Neural cell (in vitro differentiated cells): Measurements from ENCODE around the gene GPR107. TPM values are rescaled to one million over a fixed set of nuclear protein-coding genes. Genes with fewer than 3 reads are reported as not detected.

Experiments used
- H2AFZ ChIP-seq: fragments of 200-600, 300-800 bp; sonication (generic), shearing (Covaris generic); 2 replicates; pipeline ENCODE4 v1.6.0; 2014; ENCODE audit warnings: low read depth, mild to moderate bottlenecking, antibody characterized with exemption, low read length, moderate library complexity
- H3F3A ChIP-seq: fragments of 200-600 bp; shearing (Covaris generic); 2 replicates; pipeline ENCODE4 v1.6.1; 2016; ENCODE audit warnings: mild to moderate bottlenecking, moderate library complexity, mixed read lengths, antibody characterized with exemption, low read length; ENCODE audit not compliant: insufficient read depth, poor library complexity, severe bottlenecking
- H3K27ac ChIP-seq: fragments of 200-600, 300-800 bp; sonication (generic), shearing (Covaris generic); 2 replicates; pipeline ENCODE4 v1.5.1; 2014; ENCODE audit warnings: mild to moderate bottlenecking, low read length, moderate library complexity
- H3K27me3 ChIP-seq: fragments of 300-800, 200-600 bp; sonication (generic), shearing (Covaris generic); 2 replicates; pipeline ENCODE4 v1.6.0; 2014; ENCODE audit warnings: mild to moderate bottlenecking, low read depth, low read length, moderate library complexity; ENCODE audit not compliant: insufficient read depth
- H3K36me3 ChIP-seq: fragments of 300-800, 200-600 bp; sonication (generic), shearing (Covaris generic); 2 replicates; pipeline ENCODE4 v1.5.1; 2014; ENCODE audit warnings: mild to moderate bottlenecking, antibody characterized with exemption, low read length, moderate library complexity; ENCODE audit not compliant: insufficient read depth
- H3K4me2 ChIP-seq: fragments of 300-800, 200-600 bp; sonication (generic), shearing (Covaris generic); 2 replicates; pipeline ENCODE4 v1.6.0; 2014; ENCODE audit warnings: mild to moderate bottlenecking, low read length
- H3K4me3 ChIP-seq: fragments of 300-800, 200-600 bp; sonication (generic), shearing (Covaris generic); 2 replicates; pipeline ENCODE4 v1.5.1; 2014; ENCODE audit warnings: mild to moderate bottlenecking, low read length, moderate library complexity
- H3K79me2 ChIP-seq: fragments of 200-600 bp; shearing (Covaris generic); replicated peaks from 2 replicates; pipeline ENCODE4 v1.6.0; 2014; ENCODE audit warnings: mild to moderate bottlenecking, low read length, moderate library complexity; ENCODE audit not compliant: insufficient read depth
- H3K9ac ChIP-seq: fragments of 300-800, 200-600 bp; sonication (generic), shearing (Covaris generic); 2 replicates; pipeline ENCODE4 v1.6.1; 2016; ENCODE audit warnings: mild to moderate bottlenecking, low read length, mixed read lengths
- H3K9me2 ChIP-seq: fragments of 200-600 bp; shearing (Covaris generic); 2 replicates; pipeline ENCODE4 v1.6.1; 2016; ENCODE audit warnings: mild to moderate bottlenecking, low read length, mixed read lengths; ENCODE audit not compliant: insufficient read depth
- H3K9me3 ChIP-seq: fragments of 200-600, 300-800 bp; sonication (generic), shearing (Covaris generic); 2 replicates; pipeline ENCODE4 v1.6.1; 2016; ENCODE audit warnings: mild to moderate bottlenecking, mixed run types, low read length, moderate library complexity, mixed read lengths
- H4K20me1 ChIP-seq: fragments of 200-600 bp; shearing (Covaris generic); 2 replicates; pipeline ENCODE4 v1.6.1; 2016; ENCODE audit warnings: mild to moderate bottlenecking, mixed run types; ENCODE audit not compliant: insufficient read depth
- EP300 ChIP-seq: fragments of 450-650 bp; conservative IDR thresholded peaks from 2 replicates; pipeline ENCODE4 v1.6.1; 2014; ENCODE audit warnings: antibody characterized with exemption, mild to moderate bottlenecking, moderate library complexity; ENCODE audit not compliant: poor library complexity, severe bottlenecking
- EZH2 ChIP-seq: fragments of 200-600, 300-800 bp; shearing (Covaris generic), sonication (generic); IDR thresholded peaks from 2 replicates; pipeline ENCODE4 v1.6.1; 2014; ENCODE audit warnings: antibody characterized with exemption, low read length, borderline replicate concordance, mild to moderate bottlenecking; ENCODE audit not compliant: insufficient read depth, poor library complexity, severe bottlenecking
- MXI1 ChIP-seq: fragments of 450-650 bp; conservative IDR thresholded peaks from 2 replicates; pipeline ENCODE4 v1.6.1; 2014; ENCODE audit warnings: antibody characterized with exemption, mild to moderate bottlenecking; ENCODE audit not compliant: poor library complexity, severe bottlenecking
- POLR2AphosphoS5 ChIP-seq: IDR thresholded peaks from 2 replicates; pipeline ENCODE4 v1.6.1; 2012
- RAD21 ChIP-seq: fragments of 450-650 bp; conservative IDR thresholded peaks from 2 replicates; pipeline ENCODE4 v1.6.1; 2014; ENCODE audit warnings: antibody characterized with exemption, mild to moderate bottlenecking, moderate library complexity
- REST ChIP-seq: IDR thresholded peaks from 2 replicates; pipeline ENCODE4 v1.6.1; 2012; ENCODE audit warnings: borderline replicate concordance
- SMC3 ChIP-seq: fragments of 450-650 bp; conservative IDR thresholded peaks from 2 replicates; pipeline ENCODE4 v1.6.1; 2014; ENCODE audit warnings: antibody characterized with exemption, mild to moderate bottlenecking, moderate library complexity; ENCODE audit not compliant: poor library complexity
- TAF1 ChIP-seq: IDR thresholded peaks from 2 replicates; pipeline ENCODE4 v1.6.1; 2012; ENCODE audit warnings: low read depth
- polyA plus RNA-seq: library from polyadenylated mRNA; depleted of rRNA; stranded (reverse); fragments of >200 nt; gene quantifications from 2 replicates; pipeline ENCODE4 v1.2.3, GENCODE V29; 2014
- TF ChIP-seq, protein P1 (sequence below): fragments of 450-650 bp; IDR thresholded peaks from 2 replicates; pipeline ENCODE4 v1.5.1; 2014; ENCODE audit warnings: antibody characterized with exemption, mild to moderate bottlenecking, moderate library complexity; ENCODE audit not compliant: poor library complexity, severe bottlenecking

Gene GPR107
- polyA plus RNA-seq, 1 donor from 2014 or later, result 21.5 TPM

- no peaks in the 10 kb centered on the region for H3F3A ChIP-seq
- no peak overlapping the region for H2AFZ ChIP-seq
- H3K27ac ChIP-seq, result peak overlapping the region; percentile 65
- H4K20me1 ChIP-seq, result peaks cover 1% of the 10 kb centered on the region
- TF ChIP-seq TAF1 (no peak), EZH2 (no peak), EP300 (no peak), RAD21 (no peak), POLR2AphosphoS5 (no peak), MXI1 (no peak), REST (no peak), SMC3 (no peak)
- TF ChIP-seq, protein P1, sequence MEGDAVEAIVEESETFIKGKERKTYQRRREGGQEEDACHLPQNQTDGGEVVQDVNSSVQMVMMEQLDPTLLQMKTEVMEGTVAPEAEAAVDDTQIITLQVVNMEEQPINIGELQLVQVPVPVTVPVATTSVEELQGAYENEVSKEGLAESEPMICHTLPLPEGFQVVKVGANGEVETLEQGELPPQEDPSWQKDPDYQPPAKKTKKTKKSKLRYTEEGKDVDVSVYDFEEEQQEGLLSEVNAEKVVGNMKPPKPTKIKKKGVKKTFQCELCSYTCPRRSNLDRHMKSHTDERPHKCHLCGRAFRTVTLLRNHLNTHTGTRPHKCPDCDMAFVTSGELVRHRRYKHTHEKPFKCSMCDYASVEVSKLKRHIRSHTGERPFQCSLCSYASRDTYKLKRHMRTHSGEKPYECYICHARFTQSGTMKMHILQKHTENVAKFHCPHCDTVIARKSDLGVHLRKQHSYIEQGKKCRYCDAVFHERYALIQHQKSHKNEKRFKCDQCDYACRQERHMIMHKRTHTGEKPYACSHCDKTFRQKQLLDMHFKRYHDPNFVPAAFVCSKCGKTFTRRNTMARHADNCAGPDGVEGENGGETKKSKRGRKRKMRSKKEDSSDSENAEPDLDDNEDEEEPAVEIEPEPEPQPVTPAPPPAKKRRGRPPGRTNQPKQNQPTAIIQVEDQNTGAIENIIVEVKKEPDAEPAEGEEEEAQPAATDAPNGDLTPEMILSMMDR, result no peak
- no peaks in the 10 kb centered on the region for H3K9me2 ChIP-seq
- peak overlapping the region; percentile 35 for H3K4me2 ChIP-seq
- peak overlapping the region; percentile 57 for H3K9ac ChIP-seq
- no peaks in the 10 kb centered on the region for H3K36me3 ChIP-seq
- H3K27me3 ChIP-seq, result no peaks in the 10 kb centered on the region
- peaks cover 29% of the 10 kb centered on the region for H3K79me2 ChIP-seq
- no peaks in the 10 kb centered on the region for H3K9me3 ChIP-seq
- peak overlapping the region; percentile 53 for H3K4me3 ChIP-seq
Observed at GRCh38 chr9:130186051-130186450, 132.3 kb downstream of the GPR107 start.

- no peak overlapping the region for H3K4me3 ChIP-seq
- H3K4me2 ChIP-seq, result no peak overlapping the region
- TF ChIP-seq EP300 (no peak), SMC3 (no peak), TAF1 (no peak), REST (no peak), POLR2AphosphoS5 (no peak), EZH2 (no peak), MXI1 (no peak)
- TF ChIP-seq, protein P1, result no peak
- H3K9me3 ChIP-seq, result no peaks in the 10 kb centered on the region
- H3K36me3 ChIP-seq, result no peaks in the 10 kb centered on the region
- no peaks in the 10 kb centered on the region for H3K27me3 ChIP-seq
- H3K9ac ChIP-seq, result peak overlapping the region; percentile 7
- H3F3A ChIP-seq, result no peaks in the 10 kb centered on the region
- H2AFZ ChIP-seq, result no peak overlapping the region
- H3K27ac ChIP-seq, result peak overlapping the region; percentile 65
- no peaks in the 10 kb centered on the region for H4K20me1 ChIP-seq
- no peaks in the 10 kb centered on the region for H3K9me2 ChIP-seq
- peaks cover 25% of the 10 kb centered on the region for H3K79me2 ChIP-seq
Observed at GRCh38 chr9:130186839-130187522, 133.3 kb downstream of the GPR107 start.
